ENCODE measurements around the gene CYB5R4.

The CYB5R4 gene

GRCh38 chr6:83998021-83998584 lies 138.6 kb downstream of the CYB5R4 start:
- no peak for DNase-seq

- DNase-seq: no peak
Observed at GRCh38 chr6:84001119-84001518, 141.6 kb downstream of the CYB5R4 start.

GRCh38 chr6:84002226-84002625 lies 142.7 kb downstream of the CYB5R4 start:
- DNase-seq: no peak

- DNase-seq: no peak
Observed at GRCh38 chr6:84003131-84003530, 143.6 kb downstream of the CYB5R4 start.

GRCh38 chr6:84003654-84004053 lies 144.2 kb downstream of the CYB5R4 start:
- no peak for DNase-seq

GRCh38 chr6:84007871-84008270 lies 148.4 kb downstream of the CYB5R4 start:
- DNase-seq: no peak

- no peak for DNase-seq
Observed at GRCh38 chr6:84013354-84013753, 153.9 kb downstream of the CYB5R4 start.

- DNase-seq: no peak
Observed at GRCh38 chr6:84013931-84014330, 154.4 kb downstream of the CYB5R4 start.

- no peak for DNase-seq
Observed at GRCh38 chr6:84016029-84016428, 156.5 kb downstream of the CYB5R4 start.

Measured in DMS79 (cell line).